HepG2 (cell line): ENCODE measurements around the gene ZNF763.
"Not testable (repeated sequence)": the region's sequence is repeated elsewhere in the genome, so short reads cannot be mapped to it uniquely, and the experiment has no call there.

ENCODE experiments used
- CTCF ChIP-seq: sonication (generic); formaldehyde crosslinking; IDR thresholded peaks from 2 replicates; pipeline ENCODE4 v1.5.0; 2020; ENCODE audit warnings: mild to moderate bottlenecking, missing genetic modification reagents, moderate library complexity
- EZH2 ChIP-seq: conservative IDR thresholded peaks from 2 replicates; pipeline ENCODE4 v1.6.1; 2012; ENCODE audit warnings: mild to moderate bottlenecking, low read depth, low read length, moderate library complexity
- FOSL2 ChIP-seq: sonication (generic); formaldehyde crosslinking; IDR thresholded peaks from 2 replicates; pipeline ENCODE4 v1.4.0; 2020; ENCODE audit warnings: missing genetic modification reagents
- FOXK2 ChIP-seq: fragments of 450-650 bp; IDR thresholded peaks from 2 replicates; pipeline ENCODE4 v1.6.1; 2016
- KDM5A ChIP-seq: fragments of 200-600 bp; sonication (generic); IDR thresholded peaks from 2 replicates; pipeline ENCODE4 v1.7.0; 2018; ENCODE audit warnings: antibody characterized with exemption, mild to moderate bottlenecking, low read length, borderline replicate concordance
- KDM5B ChIP-seq: sonication (generic); formaldehyde crosslinking; IDR thresholded peaks from 2 replicates; pipeline ENCODE4 v1.4.0; 2020; ENCODE audit warnings: missing genetic modification reagents, mild to moderate bottlenecking, borderline replicate concordance
- POLR2A ChIP-seq, 2 experiments: IDR thresholded peaks; 2 replicates each; pipeline ENCODE4 v1.6.1; 2011; ENCODE audit warnings: low read depth in 2 of 2, low read length in 2 of 2, mild to moderate bottlenecking in 1 of 2, moderate library complexity in 1 of 2; ENCODE audit not compliant: insufficient read depth in 1 of 2
- RBAK ChIP-seq: sonication (generic); formaldehyde crosslinking; IDR thresholded peaks from 2 replicates; pipeline ENCODE4 v1.5.1; 2020; ENCODE audit warnings: mild to moderate bottlenecking, missing genetic modification reagents
- REST ChIP-seq, 2 experiments: IDR thresholded peaks; 2 replicates each; pipeline ENCODE4 v1.6.1; 2011 to 2012; ENCODE audit warnings: low read length in 2 of 2, borderline replicate concordance in 1 of 2, low read depth in 1 of 2, mild to moderate bottlenecking in 1 of 2, moderate library complexity in 1 of 2
- SUZ12 ChIP-seq: fragments of 150-350 bp; IDR thresholded peaks from 2 replicates; pipeline ENCODE4 v1.6.1; 2014; ENCODE audit warnings: low read depth, low read length
- TAF15 ChIP-seq: fragments of 200-400 bp; formaldehyde crosslinking; IDR thresholded peaks from one replicate; pipeline ENCODE4 v1.6.1; 2018; ENCODE audit warnings: mild to moderate bottlenecking, low read depth, low read length; ENCODE audit not compliant: poor library complexity, severe bottlenecking
- ZBTB33 ChIP-seq: sonication (generic); formaldehyde crosslinking; IDR thresholded peaks from 2 replicates; pipeline ENCODE4 v1.4.0; 2020; ENCODE audit warnings: missing genetic modification reagents
- ZBTB7A ChIP-seq: sonication (generic); formaldehyde crosslinking; IDR thresholded peaks from 2 replicates; pipeline ENCODE4 v1.8.0; 2022; ENCODE audit warnings: mild to moderate bottlenecking, missing genetic modification reagents
- ZNF124 ChIP-seq: sonication (generic); formaldehyde crosslinking; IDR thresholded peaks from 2 replicates; pipeline ENCODE4 v1.4.0; 2020; ENCODE audit warnings: missing genetic modification reagents

- not testable (repeated sequence) for TF ChIP-seq TAF15; POLR2A (IDR thresholded peaks at IDR 0.05; ENCODE audit: insufficient read depth in 1 of 2, low read depth in 2 of 2, low read length in 2 of 2); SUZ12; CTCF (CRISPR knock-in tag); EZH2; REST (IDR thresholded peaks at IDR 0.05; ENCODE audit: borderline replicate concordance in 1 of 2, low read depth in 1 of 2, low read length in 2 of 2); KDM5A; ZBTB33 (CRISPR knock-in tag); FOXK2; ZBTB7A; KDM5B (CRISPR knock-in tag); FOSL2; RBAK (CRISPR knock-in tag); ZNF124 (CRISPR knock-in tag)
Measured at GRCh38 chr19:11991921-11992320, 27.1 kb downstream of the ZNF763 start.
